HG03439 (cell line): Measurements from ENCODE around the gene POLR2C.
"Not testable (repeated sequence)": the region's sequence is repeated elsewhere in the genome, so short reads cannot be mapped to it uniquely, and the experiment has no call there.

Experiments
- ATAC-seq: cut with Tn5 transposase; IDR thresholded peaks from one replicate; pipeline ENCODE4 v1.9.1; 2021; ENCODE audit warnings: mild to moderate bottlenecking, moderate library complexity; ENCODE audit not compliant: unreplicated experiment

POLR2C gene

DNA sequence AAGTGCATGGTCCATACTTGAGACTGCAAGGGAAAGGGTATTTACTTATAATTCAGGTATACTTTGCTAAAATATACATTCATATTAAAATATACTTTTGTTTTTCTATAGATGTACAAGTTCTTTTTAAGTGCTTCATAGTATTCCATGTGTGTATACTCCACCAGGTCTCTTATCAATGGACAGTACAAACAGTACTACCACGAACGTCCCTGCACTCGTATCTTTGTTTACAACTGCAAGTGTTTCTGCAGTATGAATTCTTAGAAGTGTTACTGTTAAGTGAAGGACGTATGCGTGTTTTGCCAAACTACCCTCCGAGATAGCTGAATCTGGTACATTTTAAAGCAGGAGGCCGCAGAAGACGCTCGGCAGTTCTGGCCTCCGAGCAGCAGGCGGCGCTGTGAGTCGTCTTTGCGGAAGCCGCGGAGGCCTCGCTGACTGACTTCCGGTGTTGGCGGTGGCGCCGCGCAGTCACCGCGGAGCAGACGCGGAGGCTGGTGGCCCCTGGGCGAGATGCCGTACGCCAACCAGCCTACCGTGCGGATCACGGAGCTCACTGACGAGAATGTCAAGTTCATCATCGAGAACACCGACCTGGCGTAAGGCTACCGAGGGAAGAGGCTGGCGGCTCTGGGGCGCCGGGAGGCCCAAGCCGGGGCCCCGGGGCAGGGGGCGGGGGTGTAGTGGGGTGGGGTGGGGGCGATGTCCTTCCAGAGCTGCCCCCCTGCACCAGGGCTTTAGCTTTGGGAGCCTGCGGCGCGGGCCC, at the start of gene POLR2C:
Gene POLR2C, plus strand, starts transcription at position 471 of the 769 bp plus-strand sequence. Its CDS starts 46 bp downstream, at position 517.
- peak; percentile 71 for ATAC-seq

DNA sequence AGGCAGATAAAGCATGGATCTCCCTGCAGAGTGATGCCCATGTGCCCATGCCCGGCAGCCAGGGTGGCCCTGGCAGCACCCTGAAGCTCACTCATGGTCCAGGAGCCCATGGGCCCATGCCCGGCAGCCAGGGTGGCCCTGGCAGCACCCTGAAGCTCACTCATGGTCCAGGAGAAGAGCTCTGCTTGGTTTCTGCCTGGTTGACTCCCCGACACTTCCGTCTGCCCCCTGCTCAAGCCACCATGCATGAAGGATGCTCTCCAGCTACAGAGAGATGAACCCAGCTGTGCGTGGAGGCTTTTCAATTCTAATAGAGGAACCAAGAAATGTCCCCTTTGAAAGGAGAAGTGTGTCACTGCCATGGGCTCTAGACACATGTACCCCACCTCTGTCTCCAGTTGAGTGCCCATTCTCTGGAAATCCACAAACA, 49.2 kb upstream of the POLR2C start:
- no peak for ATAC-seq

DNA sequence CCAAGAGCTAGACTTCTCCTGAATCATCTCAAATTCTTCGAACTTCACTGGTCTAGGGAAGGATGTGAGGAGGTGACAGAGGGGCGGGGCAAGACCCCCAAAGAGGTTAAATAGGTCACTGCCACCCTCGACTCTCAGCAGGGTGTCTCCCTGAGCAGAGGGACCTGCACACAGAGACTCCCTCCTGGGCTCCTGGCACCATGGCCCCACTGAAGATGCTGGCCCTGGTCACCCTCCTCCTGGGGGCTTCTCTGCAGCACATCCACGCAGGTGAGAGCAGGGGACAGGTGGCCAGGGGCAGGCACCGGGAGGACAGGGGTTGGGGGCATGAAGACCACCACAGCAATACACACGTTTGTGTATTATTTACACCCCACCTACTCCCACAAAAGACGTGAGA, 48.7 kb upstream of the POLR2C start:
- ATAC-seq = no peak

DNA sequence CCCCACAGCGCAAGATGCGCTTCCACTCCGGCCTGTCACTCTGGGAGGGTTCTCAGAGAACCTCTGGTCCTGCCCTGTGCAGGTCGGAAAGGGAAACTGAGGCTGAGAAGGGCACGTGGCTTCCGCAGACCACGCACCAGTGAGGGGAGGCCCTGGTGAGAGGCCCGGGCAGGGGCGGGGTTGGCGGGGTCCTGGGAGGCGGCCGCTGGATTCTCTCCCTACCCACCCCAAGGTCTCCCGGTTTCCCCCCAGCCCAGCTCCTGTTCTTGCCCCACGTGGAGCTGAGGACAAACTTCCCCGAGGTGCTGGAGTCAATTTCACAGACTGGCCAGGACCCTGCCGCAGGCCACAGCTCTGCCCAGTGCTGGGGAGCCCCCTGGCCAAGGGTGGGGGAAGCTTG, 46.4 kb upstream of the POLR2C start:
- ATAC-seq = no peak

DNA sequence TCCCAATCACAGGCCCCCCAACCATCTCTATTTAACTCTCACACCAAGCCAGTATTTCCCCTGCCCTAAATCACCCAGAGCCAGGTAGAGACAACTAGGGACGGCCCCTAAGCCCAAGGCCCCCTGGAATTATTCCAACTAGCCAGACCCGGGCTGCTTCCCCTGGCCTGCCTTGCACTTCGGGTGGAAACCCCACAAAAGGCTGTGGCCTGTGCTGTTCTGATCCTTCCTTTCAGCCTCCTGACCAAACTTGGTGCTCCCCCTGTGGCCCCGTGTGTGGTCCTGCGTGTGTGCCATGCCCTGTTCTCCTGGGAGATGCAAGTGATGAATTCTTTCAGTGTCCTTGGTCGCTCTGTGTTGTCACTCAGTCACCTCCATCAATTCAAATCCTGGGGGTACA, 43.0 kb upstream of the POLR2C start:
- no peak for ATAC-seq

DNA sequence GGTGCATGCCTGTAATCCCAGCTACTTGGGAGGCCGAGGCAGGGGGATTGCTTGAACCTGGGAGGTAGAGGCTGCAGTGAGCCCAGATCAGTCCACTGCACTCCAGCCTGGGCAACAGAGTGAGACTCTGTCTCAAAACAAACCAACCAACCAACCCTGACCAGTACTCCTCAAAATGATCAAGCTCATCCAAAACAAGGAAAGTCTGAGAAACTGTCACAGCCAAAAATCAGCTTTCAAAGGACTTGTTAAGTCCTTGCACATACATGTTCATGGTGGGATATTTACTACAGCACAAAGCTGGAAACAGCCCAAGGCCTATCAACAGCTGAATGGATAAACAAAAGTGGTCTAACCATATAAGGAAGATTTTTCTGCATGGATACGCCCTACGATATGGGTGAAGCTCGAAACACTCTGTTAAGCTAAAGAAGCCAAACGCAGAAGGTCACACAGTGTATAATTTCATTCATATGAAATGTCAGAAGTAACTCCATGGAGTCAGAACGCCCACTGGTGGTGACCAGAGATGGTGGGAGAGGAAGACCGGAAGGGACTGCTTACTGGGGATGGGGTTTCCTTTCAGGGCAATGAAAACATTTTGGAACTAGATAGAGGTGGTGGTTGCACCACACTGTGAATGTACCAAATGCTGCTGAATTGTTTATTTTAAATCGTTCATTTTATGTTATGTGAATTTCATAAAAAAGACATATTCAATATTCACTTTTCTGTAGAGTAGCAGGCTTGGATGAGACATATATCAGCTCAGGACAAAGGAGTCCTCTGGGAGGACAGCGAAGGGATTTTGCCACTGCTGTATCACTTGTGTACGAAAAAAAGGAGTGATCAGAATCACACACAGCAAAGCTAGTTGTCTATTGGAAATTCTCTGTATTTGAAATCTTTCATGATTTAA, 40.2 kb upstream of the POLR2C start:
- no peak for ATAC-seq

DNA sequence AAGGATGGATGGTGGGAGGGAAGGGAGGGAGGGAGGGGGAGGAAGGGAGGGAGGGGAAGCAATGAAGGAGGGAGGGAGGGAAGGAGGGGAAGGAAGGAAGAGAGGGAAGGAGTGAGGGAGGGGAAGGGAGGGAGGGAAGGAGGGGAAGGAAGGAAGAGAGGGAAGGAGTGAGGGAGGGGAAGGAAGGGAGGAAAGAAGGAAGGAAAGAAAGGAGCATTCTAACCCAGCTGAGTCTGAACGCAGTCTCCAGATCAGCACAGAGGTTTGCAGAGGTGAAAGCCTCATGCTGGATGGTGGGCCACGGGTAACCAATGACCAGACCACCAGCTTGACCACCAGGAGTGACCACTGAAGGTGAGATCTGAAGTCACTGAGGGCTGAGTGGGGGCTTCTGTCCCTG, 39.3 kb upstream of the POLR2C start:
- no peak for ATAC-seq

DNA sequence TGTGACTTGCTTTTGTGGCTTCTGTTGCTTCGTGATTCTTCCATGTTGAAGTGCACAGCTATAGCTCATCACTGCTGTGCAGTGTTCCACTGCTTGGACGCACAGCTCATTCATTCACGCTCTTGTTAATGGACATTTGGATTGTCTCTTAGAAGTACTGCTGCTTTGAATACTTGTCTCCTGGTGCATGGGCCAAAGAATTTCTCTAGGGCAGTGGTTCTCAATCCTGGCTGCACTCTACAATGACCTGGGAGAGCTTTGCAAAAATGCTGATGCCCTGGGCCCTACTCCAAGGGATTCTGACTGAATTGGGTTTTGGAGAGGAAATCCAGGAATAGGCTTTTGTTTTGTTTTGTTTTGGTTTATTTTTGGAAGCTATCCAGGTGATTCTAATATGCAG, 37.9 kb upstream of the POLR2C start:
- ATAC-seq = no peak

DNA sequence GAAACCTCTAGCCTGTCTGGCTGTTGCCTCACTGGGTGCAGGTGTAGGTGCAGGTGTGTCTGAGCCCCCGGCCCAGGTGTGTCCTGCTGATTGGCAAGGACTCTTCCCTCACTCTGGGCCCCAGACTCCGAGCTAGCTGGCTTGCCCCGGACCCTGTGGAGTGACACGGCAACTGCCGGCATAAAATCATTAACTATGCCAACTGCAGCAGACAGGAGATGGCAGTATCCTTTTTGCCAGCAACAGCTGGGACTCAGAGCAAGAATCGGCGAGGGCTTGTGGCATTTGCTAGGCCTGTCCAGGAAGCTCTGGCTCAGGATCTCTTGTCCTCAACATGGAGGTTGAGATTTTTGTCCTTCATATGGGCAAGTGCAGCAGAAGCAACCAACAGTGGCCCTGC, 36.1 kb upstream of the POLR2C start:
- ATAC-seq = no peak

DNA sequence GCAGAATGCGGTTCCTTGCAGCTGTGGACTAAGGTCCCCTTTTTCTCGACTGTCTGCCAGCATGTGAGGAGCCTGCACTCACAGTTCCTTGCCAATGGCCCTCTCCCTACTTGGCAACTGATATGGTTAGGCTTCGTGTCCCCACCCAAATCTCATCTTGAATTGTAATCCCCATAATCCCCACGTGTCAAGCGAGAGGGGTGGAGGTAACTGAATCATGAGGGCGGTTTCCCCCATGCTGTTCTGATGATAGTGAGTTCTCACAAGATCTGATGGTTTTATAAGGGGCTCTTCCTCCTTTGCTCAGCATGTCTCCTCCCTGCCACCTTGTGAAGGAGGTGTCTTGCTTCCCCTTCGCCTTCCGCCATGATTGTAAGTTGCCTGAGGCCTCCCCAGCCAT, 35.2 kb upstream of the POLR2C start:
- no peak for ATAC-seq

DNA sequence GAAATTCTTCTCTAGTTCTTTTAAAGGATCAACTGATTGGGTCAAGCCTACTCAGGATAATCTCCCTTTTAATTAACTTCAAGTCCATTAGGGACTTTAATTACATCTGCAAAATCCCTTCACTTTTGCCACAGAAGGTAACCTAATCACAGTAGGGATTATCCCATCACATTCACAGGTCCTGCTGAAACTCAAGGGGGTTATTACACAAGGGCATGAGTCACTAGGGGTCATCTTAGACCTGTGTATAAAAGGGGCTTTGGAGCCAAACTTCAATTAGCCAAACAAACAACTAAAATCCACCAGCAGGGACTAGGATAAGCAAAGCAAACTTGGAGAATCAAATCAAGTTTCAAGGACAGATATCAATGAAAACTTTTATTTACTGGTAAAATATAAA, 34.7 kb upstream of the POLR2C start:
- ATAC-seq = no peak

DNA sequence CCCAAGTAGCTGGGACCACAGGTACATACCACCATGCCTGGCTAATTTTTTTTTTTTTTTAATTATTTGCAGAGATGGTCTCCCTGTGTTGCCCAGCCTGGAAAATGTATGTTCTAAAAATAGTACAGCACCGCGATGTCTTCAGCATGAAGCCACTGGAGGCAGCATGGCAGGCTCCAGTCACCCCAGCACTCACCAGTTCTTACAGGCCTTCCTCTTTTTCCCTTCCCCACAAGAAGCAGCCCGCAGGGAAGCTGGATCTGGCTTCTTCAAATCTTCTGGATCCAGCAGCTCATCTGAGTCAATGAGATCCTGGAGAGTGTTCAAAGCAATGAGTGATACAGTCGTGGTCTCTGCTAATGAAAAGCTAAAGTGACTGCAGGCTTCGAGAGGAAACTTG, 31.5 kb upstream of the POLR2C start:
- no peak for ATAC-seq

DNA sequence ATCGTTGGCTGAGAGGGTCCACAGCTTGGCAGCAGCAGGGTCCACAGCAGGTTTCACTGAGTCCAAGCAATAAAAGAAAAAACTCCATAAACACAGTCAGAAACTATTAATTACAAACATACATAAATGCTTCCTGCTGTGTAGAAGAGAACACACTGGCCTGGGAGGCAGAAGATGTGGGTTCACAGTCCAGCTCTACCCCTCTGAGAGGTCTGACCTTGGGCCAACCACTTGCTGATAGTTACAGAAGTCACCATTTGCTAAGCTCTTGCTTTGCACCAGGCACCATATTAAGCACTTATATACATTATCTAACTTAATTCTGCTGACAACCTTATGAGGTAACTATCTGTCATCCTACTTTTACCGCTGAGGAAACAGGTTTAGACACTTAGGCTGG, 30.0 kb upstream of the POLR2C start:
- no peak for ATAC-seq

DNA sequence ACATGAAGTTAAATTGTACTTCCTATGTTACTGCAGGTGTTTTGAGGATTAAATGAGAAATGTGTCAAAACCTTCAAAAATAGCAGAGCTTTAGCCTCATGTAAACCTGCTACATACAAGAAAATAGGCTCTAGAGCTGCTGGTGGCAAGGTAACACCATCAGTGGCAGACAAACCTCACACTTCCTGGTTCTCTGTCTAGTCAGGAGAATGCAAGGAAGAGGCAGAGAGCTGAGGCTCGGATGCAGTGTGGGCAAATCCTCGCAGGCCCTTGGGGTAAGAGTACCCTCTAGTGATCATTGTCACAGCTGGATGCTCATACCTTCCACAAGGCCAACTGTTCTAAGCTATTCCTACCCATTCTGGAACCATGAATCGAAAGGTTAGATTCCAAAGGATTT, 29.5 kb upstream of the POLR2C start:
- ATAC-seq = no peak

DNA sequence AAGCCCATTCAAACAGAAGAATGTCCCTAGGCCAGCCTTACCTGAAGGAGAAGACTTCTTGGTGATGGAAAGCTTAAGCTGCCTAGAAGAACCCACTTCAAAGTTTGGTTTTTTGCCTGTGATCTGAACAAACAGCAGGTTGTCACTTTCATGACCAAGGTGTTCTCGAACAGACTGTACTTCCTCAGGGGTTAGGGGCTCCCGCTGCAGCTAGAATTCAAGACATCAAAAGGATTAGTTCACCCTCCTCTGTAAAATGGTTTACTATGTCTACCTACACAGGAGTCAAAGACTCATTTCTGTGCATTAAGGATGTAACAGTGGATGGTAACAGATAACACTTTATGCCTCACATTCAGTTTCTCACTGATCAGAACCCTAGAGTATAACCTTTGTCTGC, 28.5 kb upstream of the POLR2C start:
- ATAC-seq = no peak

DNA sequence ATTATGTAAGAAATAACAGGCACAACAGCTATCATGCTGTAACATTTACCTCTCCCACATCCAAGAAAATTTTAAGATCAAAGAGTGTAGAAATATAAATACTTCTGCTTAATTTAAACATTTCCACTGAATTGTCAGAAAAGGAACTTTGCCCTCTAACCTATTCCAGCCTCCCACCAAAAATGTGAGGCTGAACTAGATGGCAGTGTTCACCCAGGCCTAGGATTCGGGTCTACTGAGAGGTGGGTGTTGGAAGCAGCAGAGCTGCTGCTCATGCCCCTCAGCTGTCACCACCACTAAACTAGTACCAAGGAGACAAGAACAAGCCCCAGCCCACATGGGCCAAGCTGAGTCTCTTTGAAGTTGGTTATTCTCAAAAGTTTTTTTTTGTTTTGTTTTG, 26.6 kb upstream of the POLR2C start:
- ATAC-seq = no peak

DNA sequence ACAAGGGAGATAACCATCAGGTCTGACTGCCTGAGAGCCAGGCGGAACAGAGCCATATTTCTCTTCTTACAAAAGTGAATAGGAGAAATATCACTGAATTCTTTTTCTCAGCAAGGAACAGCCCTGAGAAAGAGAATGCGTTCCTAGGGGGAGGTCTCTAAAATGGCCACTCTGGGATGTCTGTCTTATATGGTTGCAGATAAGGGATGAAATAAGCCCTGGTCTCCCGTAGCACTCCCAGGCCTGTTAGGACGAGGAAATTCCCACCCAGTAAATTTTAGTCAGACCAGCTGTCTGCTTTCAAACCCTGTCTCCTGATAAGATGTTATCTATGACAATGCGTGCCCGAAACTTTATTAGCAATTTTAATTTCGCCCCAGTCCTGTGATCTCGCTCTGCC, 22.5 kb upstream of the POLR2C start:
- ATAC-seq = not testable (repeated sequence)

DNA sequence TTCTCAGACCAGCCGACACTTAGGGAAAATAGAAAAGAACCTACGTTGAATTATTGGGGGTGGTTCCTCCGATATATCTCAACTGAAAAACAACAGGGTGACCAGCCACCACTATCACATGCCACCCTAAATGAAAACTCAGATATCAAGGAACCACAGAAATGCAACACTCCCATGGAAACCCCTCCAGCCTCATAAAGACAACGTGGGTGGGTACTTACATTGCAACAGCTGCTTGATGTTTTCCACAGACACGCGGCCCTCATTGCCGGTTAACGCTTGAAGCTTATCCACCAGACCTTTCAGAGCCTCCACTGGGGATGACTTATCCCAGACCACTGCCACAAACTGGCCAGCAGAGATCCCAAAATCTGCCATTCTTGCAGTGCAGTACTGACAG, 21.9 kb upstream of the POLR2C start:
- not testable (repeated sequence) for ATAC-seq

DNA sequence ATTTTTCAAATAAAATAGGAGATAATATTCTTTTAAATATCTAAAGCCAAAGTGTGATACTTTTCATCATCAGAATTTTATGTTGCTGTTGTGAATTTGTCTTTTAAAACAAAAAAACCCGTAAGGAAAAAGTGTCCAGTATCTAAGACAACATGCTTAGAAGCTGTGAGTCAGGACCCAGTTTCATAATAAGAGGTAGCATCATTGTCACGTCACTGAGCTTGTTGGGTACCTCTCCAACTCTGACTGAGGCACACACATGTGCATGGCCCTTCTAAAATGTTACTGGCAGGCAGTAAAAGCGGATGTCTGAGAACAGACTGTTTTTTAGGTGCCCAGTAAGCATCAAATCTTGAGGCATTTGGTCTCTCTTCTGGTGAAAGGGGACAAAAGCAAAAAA, 17.8 kb upstream of the POLR2C start:
- no peak for ATAC-seq

DNA sequence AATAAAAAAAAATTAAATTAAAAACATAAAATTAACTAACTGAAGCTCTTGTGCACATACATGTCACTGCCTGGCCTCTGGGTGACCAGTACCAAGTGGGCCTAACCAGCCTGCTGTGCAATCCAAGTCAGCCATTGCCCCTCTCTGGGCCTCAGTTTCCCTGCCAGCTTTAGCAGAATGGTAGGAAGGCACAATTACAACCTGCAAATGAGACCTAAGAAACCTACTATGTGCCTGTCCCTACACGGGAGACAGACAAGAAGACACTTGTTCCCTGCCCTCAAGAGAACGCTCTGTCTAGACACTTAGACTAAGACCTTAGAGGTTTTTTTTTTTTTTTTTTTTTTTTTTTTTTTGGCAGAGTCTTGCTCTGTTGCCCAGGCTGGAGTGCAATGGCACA, 17.0 kb upstream of the POLR2C start:
- no peak for ATAC-seq

DNA sequence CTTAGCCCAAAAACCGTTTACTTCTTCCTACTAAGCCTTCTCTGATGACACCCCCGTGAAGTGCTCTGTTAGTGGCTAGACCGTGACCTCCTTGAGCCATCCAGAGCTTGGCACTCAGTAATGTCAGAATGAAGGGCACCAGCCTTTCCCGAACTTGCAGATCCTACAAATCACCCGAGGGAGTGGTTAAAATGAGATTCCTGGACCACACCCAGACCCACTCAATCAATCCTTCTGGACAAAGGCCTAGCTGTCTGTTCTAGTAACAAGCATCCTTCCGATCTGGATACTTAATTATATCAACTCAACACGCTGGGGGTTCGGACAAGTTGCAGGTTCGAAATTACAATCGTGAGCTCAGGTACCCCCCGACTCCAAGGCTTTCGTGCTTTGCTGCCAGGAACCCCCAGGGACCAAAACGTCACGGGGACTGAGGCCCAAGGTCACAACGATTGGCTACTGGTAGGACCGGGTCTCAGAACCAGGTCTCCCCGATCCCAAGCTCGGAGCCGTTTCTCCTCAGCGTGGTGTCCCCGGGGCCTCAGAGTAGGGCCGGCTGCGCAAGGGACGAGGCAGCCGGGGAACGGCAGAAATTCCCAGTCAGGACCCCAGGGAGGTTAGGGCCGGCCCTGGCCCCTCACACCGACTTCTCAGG, 15.8 kb upstream of the POLR2C start:
- peak; percentile 34 for ATAC-seq
